SIG-M5 treated with dmso at 0.1 percent for 504 hours (cell line): ENCODE data around the gene ABAT.

ENCODE experiments used
- DNase-seq: peaks from one replicate; lab custom pipeline; 2025; ENCODE audit not compliant: unreplicated experiment; lab: John Stamatoyannopoulos, UW

Gene ABAT

DNA sequence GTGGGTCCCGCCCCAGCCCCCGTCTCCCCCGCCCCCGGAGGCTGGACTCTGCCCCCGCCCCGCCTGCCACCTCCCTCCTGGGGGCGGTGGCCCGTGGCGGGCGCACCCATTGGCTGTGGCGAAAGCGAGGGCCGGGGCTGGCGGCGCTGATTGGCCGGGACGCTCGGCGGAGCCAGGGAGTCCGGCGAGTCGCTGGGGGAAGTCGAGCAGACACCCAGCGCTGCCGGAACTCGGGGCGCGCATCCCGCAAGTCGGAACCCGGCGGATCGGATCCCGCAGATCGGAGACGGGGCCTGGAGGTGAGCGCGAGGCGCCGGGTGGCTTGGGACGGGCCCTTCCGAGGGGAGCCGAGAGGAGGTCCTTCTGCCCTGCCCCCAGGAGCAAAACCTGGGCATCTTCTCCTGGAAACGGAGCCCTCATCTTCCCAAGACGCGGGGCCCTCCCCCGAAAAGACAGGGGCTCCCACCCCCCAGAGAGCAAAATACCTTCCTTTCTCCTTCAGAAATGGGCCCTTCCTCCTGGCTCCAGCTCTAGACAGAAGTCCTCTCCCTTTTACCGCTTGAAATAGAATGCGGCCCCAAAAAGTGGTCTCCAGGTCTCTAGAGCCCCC, at the start of gene ABAT:
Gene ABAT (plus strand): TSS at position 205 of the 610 bp plus-strand sequence. CDS start 61,123 bp downstream, outside the sequence.
- DNase-seq = peak; percentile 77

DNA sequence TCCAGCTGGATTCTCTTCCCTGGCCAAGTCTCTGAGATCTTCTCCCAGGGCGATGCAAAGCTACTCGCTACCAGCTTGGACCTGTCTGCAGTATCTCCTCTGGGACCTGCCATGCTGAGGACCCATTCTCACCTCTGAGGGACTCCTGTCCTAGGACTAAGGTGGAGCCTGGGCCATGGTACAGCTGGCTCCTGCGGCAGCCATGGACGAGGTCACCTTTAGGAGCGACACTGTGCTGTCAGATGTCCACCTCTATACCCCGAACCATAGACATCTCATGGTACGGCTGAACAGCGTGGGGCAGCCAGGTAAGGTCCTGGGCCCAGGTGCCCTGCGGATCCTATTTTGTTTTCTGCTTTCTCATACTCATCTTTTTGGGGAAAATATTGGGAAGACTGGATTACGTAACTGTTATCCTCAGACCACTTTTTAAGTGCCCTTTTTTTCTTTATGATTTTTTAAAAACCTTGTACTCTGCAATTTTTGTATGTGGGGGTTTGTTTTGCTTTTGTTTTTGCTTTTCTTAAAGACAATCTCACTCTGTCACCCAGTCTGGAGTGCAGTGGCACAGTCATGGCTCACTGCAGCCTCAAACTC, 48.8 kb upstream of the ABAT start:
- no peak for DNase-seq

DNA sequence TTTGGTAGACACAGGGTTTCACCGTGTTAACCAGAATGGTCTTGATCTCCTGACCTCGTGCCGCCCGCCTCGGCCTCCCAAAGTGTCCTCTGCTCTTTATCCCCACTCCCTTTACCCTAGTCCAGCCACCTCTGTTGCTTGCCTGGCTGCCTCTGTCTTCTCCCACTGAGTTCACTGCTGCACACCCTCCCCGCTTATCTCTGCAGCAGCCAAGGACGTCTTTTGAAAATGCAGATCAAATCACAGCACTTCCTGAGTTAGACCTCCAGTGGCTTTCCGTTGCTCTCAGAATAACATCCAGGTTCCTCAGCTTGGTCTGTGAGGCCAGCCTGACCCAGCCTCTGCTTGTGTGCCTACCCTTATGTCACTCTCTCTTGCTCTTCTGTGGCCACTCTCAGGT, 47.5 kb upstream of the ABAT start:
- DNase-seq = no peak

DNA sequence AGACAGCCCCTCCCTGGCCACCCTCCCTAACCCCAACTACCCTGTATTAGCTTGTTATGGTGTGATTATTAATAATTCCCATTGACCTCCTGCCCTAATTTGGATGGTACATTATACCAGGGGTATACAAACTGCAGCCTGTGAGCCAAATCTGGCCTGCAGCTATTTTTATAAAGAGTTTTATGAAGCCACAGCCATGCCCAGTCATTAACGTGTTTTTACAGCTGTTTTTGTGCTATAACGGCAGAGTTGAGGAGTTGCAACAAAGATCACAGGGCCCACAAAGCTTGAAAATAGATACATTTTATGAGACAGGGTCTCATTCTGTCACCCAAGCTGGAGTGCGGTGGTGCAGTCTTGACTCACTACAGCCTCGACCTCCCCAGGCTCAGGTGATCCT, 47.0 kb upstream of the ABAT start:
- no peak for DNase-seq

DNA sequence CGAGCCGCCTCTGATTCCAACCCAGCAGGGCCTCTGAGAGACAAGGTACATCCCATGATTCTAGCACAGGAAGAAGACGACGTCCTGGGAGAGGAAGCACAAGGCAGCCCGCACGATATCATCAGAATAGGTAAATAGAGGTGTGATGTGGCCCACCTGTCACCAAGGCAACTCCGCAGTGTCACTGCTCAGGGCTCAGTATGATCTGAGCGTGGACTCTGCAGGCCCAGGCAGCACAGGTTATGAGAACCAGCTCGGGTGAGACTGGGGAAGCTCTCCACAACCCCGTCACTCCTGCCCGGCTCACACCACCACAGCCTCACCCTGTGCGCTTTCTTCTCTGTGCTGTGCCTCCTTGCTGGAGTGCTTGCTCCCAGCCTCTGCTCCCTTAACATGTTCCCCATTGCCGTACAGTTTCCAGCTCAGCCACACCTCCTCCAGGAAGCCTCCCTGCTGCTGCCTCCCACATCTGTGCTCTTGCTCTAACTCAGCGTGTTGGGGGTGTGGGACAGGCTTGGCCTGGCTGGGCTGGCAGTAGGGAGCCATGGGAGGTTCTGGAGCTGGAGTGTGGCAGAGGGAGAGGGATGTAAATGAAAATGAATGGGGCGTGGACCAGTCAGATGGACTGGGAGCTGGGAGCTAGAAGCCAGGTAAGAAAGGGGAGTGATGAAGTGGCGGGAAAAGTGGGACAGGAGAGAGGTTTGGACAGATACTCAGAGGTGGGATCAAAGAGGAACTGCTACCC, 45.3 kb upstream of the ABAT start:
- DNase-seq = no peak

DNA sequence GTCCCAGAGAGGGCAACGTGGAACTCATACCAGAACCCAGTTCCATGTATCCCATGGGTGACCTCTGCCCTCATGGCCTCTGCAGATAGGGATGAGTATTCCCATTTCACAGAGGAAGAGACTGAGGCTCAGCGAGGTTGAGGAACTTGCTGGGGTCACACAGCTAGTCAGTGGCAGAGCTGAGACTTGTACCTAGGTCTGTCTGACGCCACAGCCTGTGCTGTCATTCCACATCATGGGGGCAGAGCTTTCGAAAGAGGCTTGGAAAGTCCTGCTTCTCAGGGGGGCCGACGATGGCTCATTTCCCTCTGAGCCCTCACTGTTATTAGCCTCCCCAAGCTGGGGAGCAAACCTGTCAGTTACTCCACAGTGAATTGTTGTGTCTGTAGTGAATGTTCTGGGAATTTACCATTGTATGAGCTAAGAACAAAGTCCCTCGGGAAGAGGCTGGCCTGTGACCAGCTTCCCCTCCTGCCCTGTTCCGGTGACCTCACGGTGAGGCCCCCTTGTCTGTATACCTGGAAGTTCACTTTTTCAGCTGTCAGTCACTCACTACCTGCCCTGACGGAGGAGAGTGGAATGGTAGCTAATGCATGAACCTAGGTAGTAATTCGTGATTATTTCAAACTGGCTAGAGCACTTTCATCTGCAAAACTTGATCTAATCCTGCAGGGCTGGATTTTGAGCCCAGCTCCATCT, 44.0 kb upstream of the ABAT start:
- DNase-seq = no peak

DNA sequence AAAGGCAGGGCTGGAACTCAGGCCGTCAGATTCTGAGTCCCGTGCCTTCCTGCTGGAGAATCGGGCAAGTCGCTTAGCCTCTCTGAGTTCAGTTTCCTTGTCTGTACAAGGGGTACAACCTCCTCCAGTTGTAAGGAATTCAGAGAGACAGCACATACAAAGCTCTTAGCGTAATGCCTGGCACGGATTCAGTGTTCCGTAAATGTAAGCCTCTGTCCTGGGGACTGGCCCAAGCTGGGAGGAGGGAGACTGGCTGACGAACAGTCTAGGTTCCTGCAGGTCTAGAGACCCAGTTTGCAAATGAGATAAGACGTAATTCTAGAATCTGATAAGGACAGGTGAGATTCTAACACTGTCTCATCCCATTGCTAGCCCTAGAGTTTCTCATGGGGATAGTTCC, 43.0 kb upstream of the ABAT start:
- DNase-seq = no peak

DNA sequence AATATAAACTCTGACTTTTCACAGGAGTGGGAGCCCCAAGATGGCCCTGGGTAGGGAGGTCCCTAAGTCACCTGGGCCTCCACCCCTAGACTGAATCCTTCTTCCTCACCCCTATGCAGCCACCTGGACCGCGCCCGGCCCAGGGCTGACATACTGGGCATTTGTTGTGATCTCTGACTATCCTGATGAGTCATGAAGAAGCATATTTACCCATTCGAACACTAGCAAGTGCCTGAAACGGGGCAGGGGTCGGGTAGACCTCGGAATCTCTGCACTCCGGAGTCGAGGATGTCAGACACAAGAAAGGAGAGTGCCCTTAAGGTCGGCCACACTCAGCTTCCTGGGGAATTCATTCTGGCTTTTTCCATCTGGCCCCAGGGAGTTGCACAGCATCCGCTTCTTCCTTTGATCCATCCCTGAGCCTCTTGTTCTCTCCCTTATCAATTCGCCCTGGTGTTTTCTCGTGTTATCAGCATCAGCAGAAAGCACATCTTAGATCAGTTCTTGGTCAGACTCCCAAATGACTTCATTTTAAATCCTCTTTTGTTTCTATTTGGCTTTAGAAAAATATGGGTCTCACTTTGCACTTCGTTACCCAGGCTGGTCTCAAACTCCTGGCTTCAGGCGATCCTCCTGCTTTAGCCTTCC, 42.5 kb upstream of the ABAT start:
- no peak for DNase-seq

DNA sequence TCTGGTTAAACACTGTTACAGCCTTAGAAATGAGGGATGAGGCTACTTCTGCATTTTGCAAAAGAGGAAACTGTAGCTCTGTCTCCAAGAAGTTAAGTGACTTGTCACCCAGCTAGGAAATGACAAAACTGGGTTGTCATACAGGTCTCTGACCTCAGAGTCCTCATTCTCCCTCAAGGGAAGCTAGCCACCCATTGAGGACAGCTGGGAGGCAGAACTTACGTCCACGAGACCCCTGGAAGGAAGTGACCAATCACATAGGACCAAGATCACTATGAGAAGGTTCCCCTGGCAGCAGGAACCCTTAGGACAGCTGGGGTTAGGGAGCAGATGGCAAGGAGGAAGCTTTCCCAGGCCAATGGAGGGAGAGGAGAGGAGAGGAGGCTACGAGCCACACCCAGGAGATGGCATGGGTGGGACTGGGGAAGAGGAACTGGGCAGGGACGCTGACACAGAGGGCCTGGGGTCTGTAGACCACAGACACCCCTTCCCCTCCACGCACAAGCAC, 41.7 kb upstream of the ABAT start:
- DNase-seq = peak; percentile 89

DNA sequence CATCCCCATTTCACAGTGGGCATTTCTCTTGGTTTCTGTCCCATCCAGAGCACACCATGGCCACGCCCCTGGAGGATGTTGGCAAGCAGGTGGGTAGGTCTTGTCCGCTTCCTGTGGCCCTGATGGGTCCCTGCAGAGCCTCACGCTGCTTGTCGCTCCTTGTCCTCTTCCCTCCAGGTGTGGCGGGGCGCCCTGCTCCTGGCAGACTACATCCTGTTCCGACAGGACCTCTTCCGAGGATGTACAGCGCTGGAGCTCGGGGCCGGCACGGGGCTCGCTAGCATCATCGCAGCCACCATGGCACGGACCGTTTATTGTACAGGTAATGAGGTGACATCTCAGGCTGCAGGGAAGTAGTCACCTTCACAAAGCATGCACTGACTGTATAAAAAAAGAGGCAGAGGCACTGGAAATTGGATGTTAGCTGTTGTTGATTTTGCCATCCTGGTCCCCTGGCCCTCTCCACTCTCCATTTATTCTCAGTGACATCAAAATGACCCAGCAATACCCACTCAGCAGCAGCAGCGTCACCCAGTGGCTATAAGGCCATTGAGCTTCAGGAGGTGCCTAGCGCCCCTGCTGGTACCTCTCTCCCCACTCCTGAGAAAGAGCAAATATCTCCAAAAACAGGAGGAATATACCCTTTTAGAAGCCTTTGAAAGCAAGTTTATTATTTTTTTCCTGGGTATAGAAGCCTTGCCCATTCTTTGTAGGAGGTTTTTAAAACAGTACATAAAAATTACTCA, 39.3 kb upstream of the ABAT start:
- DNase-seq = no peak

DNA sequence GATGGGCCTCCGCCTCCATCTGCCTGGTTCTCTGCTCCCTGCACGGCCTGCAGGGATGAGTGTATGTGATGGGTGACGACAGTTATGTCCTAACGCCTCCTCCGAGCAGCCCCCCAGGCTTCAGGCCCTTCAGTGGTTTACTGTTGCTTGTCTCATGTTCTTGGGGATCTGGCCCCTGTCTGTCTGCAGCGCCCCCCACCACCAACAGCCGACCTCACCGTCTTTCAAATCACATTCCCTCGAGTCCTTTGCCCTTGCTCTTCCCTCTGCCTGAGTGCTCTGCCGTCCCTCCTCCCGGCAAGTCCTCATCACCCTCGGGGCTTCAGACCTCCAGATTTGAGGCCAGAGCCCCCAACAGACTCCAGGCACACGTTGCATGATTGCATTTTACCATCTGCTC, 34.7 kb upstream of the ABAT start:
- DNase-seq = no peak

DNA sequence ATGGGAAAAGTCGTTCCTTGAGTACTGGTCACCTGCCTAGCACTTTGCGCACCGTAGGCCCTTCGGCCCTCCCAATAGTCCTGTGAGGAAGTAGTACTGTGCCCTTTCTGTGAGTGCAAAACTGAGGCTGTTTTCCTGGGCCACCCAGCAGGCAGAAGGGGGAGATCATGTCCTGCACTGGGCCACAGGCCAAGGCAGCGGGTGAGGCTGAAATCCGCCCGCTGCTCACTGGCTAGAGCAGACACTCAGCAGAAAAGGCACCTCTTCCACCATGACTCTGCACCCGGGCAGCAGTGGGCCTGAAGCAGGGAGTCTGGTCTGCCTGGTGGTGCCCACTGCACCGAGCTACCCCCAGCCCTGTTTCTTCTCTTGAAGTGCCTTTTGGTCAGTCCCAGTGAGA, 32.7 kb upstream of the ABAT start:
- no peak for DNase-seq

DNA sequence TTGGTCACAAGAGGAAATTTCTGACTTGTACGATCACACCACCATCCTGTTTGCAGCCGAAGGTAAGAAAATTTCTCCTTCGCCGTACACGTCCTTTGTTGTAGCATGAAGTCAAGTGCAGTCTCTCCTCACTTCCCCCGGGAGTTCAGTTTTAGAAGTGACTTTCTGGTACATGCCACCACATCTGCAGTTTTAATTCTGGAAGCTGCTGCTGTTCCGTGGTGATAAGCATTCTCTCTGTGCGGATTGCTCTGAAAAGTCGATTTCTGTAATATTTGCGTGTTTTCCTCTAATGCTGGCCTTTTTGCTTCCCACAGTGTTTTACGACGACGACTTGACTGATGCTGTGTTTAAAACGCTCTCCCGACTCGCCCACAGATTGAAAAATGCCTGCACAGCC, 32.3 kb upstream of the ABAT start:
- DNase-seq = no peak

DNA sequence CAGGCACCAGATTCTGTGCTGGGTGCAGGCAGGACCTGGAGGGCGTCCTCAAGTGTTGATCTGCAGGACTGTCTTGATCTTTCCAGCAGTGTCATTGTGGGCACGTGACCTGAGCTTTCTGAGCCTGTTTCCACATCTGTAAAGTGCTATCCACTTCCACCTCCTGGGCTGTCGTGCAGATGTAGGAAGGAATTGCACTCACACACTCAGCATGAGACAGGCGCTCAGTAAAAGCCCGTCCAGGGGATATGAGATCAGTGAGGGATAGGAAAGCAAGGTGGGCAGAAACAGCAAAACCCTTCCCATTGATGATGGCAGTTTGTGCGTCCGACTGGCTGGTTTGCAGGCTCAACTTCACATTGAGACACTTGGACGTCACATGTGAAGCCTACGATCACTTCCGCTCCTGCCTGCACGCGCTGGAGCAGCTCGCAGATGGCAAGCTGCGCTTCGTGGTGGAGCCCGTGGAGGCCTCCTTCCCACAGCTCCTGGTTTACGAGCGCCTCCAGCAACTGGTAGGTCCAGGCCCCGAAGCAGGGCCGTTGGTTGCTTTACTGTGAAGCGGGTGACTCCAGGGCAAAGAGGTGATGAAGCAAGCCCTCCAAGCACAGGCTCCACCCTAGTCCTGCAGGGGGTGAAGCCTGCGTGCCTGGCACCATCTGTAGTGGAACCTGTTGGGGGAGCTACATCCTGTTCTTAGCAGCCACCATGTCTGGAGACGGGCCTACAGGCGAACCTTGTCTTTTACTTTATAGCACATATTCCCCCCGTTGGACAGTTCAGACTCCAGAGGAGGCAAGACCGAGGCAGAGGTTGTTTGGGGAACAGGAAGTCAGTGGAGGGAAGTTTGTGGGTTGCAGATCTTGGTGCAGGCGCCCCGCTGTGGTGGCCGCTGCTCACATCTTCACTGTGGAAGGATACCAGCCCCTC, 29.9 kb upstream of the ABAT start:
- DNase-seq = peak; percentile 95

DNA sequence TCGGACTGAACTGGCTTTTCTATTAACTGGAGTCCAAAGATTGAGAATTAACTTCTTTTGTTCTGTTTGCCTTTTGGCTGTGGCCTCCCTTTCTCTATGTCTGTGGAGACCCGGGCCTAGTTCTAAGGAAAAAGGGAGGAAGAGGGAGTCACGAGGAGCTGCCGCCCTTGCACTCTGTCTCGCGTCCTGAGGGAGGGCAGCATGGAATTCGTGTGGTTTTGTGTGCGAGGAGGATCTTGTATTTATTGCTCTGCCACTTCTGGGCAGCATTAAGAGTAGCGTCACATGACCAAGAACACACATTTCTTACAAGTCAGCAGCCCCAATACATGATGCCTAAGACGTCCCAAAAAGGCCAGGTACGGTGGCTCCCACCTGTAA, 29.3 kb upstream of the ABAT start:
- DNase-seq = no peak

DNA sequence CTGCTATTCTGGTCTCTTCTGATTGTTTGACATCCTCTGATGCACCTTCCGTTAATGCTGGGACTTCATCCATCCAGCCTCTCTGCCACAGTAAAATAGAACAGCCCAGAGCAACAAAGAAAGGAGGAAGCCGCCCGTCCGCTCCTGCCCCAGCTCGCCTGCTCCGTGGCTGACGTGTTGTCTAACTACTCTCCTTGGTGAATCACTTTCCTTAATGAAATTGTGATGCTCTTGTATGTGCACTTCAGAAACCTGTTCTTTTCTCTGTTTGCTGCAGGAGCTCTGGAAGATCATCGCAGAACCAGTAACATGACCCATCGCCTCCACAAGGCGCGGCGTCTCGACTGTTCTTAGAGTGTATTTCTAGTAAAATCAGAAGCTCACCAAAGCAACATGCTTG, 28.6 kb upstream of the ABAT start:
- DNase-seq = no peak

DNA sequence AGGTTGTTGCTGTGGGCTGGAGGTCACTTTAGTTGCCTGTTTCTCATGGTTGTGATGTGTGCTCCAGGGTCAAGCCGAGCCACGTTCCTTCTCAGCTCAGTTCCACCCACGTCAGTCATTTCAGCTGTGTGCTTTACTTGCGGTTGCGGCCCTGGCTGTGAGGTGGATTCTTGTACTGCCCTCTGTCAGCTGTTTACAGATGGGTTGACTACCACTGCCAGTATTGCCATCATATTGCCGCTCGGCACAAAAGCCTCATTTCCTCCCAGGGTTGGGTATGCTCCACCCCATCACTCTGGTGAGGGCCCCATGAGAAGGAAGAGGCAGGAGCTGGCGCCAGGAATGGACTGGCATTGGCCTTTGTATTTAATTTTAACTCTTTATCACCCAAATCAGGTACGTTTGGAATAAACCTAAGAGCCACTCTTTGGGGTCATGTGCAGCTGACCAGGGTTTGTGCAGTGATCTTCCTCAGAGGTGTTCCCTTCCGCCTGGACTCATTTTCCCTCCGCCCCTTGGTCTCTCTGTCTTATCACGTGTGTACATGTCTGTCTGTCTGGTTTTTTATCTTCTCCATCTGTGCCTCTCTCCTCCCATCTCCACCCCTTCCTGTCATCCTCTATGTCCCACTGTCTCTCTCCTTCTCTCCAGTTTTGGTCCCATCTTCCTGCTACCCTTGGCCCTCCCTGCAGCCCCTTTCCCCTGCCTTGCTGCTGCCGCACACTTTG, 27.9 kb upstream of the ABAT start:
- no peak for DNase-seq

DNA sequence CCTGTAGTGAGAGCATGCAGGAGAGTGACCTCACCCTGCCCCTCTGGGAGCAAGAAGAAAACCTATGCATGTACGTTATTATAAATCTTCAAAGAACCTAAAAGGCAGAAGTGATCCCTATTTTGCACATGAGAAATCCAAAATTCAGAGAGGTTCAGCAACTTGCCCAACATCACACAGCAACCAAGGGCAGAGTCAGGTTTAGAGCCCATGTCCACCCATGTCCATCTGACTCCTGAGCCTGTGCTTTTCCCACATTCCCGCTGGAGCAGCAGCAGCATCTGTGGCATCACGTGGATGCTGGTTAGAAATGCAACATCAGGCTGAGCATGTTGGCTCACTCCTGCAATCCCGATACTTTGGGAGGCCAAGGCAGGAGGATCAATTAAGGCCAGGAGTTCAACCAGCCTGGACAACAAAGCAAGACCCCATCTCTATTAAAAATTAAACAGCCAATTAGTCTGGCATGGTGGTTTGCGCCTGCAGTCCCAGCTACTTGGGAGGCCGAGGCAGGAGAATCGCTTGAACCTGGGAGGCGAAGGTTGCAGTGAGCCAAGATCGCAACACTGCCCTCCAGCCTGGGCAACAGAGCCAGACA, 26.6 kb upstream of the ABAT start:
- DNase-seq = no peak
